Renal pelvis (tissue), 4 donors: ENCODE results near the gene TPGS2. TPM values are rescaled to one million over a fixed set of nuclear protein-coding genes. Genes with fewer than 3 reads are reported as not detected.
"Not testable (repeated sequence)": the region's sequence is repeated elsewhere in the genome, so short reads cannot be mapped to it uniquely, and the experiment has no call there.

Source experiments
- DNase-seq: peaks from one replicate; pipeline ENCODE4 v3.0.0-alpha.2; 2013
- polyA plus RNA-seq, 3 donors: library from polyadenylated mRNA; unstranded; fragments of 120-200 nt; gene quantifications; one replicate each; pipeline ENCODE4 v1.2.1, GENCODE V29; 2013; ENCODE audit not compliant: insufficient read length in 3 of 3

TPGS2 gene
- polyA plus RNA-seq, 3 donors = 109 to 131 (median 128) TPM

- no peak for DNase-seq
These were observed 45.0 kb downstream of the TPGS2 start for GRCh38 chr18:36783792-36784191.

GRCh38 chr18:36782710-36783109, 46.1 kb downstream of the TPGS2 start:
- DNase-seq = no peak

- DNase-seq = no peak
These were observed 48.1 kb downstream of the TPGS2 start for GRCh38 chr18:36780748-36781147.

- no peak for DNase-seq
These were observed 51.2 kb downstream of the TPGS2 start for GRCh38 chr18:36777566-36777965.

GRCh38 chr18:36776650-36777049, 52.2 kb downstream of the TPGS2 start:
- no peak for DNase-seq

- no peak for DNase-seq
These were observed 53.4 kb downstream of the TPGS2 start for GRCh38 chr18:36775396-36775795.

- peak; percentile 80 for DNase-seq
These were observed 56.5 kb downstream of the TPGS2 start for GRCh38 chr18:36772241-36772723.

GRCh38 chr18:36771245-36771644, 57.6 kb downstream of the TPGS2 start:
- no peak for DNase-seq

GRCh38 chr18:36770315-36770946, 58.4 kb downstream of the TPGS2 start:
- DNase-seq = no peak

- DNase-seq = no peak
These were observed 59.0 kb downstream of the TPGS2 start for GRCh38 chr18:36769611-36770314.

- no peak for DNase-seq
These were observed 59.6 kb downstream of the TPGS2 start for GRCh38 chr18:36769172-36769571.

- DNase-seq = no peak
These were observed 62.0 kb downstream of the TPGS2 start for GRCh38 chr18:36766836-36767235.

GRCh38 chr18:36762965-36763364, 65.8 kb downstream of the TPGS2 start:
- not testable (repeated sequence) for DNase-seq

- DNase-seq = no peak
These were observed 66.7 kb downstream of the TPGS2 start for GRCh38 chr18:36762074-36762473.

GRCh38 chr18:36761186-36761698, 67.6 kb downstream of the TPGS2 start:
- no peak for DNase-seq

- DNase-seq = no peak
These were observed 68.2 kb downstream of the TPGS2 start for GRCh38 chr18:36760598-36760997.

- no peak for DNase-seq
These were observed 69.5 kb downstream of the TPGS2 start for GRCh38 chr18:36759167-36759776.

- DNase-seq = no peak
These were observed 70.2 kb downstream of the TPGS2 start for GRCh38 chr18:36758623-36759022.

GRCh38 chr18:36757991-36758390, 70.8 kb downstream of the TPGS2 start:
- no peak for DNase-seq

GRCh38 chr18:36757081-36757480, 71.7 kb downstream of the TPGS2 start:
- DNase-seq = peak; percentile 42

- no peak for DNase-seq
These were observed 72.6 kb downstream of the TPGS2 start for GRCh38 chr18:36756242-36756641.

- DNase-seq = no peak
These were observed 75.6 kb downstream of the TPGS2 start for GRCh38 chr18:36752929-36753865.
